Stimulated activated CD4-positive, alpha-beta T cell treated with anti-CD3 and anti-CD28 coated beads, TNF-alpha, amount 100 ng/mL, for 1 hour (primary cell): ENCODE measurements around the gene NLGN1.

Experiments used
- DNase-seq, 3 donors: peaks; one replicate each; pipeline ENCODE4 v3.0.0-alpha.2; 2020; ENCODE audit warnings: low read depth in 3 of 3, low spot score in 1 of 3

The NLGN1 gene

GRCh38 chr3:173753593-173753992 lies 356.0 kb downstream of the NLGN1 start:
- DNase-seq = no peak

- DNase-seq = no peak
Measured at GRCh38 chr3:173755161-173755560, 357.6 kb downstream of the NLGN1 start.

GRCh38 chr3:173761161-173761560 lies 363.6 kb downstream of the NLGN1 start:
- no peak for DNase-seq

GRCh38 chr3:173762501-173762900 lies 365.0 kb downstream of the NLGN1 start:
- DNase-seq = no peak

GRCh38 chr3:173770011-173770410 lies 372.5 kb downstream of the NLGN1 start:
- DNase-seq = no peak

- DNase-seq = no peak
Measured at GRCh38 chr3:173770796-173771573, 373.4 kb downstream of the NLGN1 start.

GRCh38 chr3:173773800-173774199 lies 376.3 kb downstream of the NLGN1 start:
- no peak for DNase-seq

GRCh38 chr3:173774294-173774693 lies 376.8 kb downstream of the NLGN1 start:
- DNase-seq = no peak

- DNase-seq = no peak
Measured at GRCh38 chr3:173778251-173778650, 380.7 kb downstream of the NLGN1 start.

GRCh38 chr3:173780067-173780466 lies 382.5 kb downstream of the NLGN1 start:
- DNase-seq = no peak

GRCh38 chr3:173785004-173785403 lies 387.5 kb downstream of the NLGN1 start:
- DNase-seq = no peak

- DNase-seq = no peak
Measured at GRCh38 chr3:173789530-173790162, 392.1 kb downstream of the NLGN1 start.

- DNase-seq = no peak
Measured at GRCh38 chr3:173793963-173794362, 396.4 kb downstream of the NLGN1 start.

- DNase-seq = no peak
Measured at GRCh38 chr3:173796405-173796804, 398.9 kb downstream of the NLGN1 start.

GRCh38 chr3:173796890-173797289 lies 399.3 kb downstream of the NLGN1 start:
- DNase-seq = no peak

- DNase-seq = no peak
Measured at GRCh38 chr3:173799060-173799816, 401.7 kb downstream of the NLGN1 start.

GRCh38 chr3:173800154-173800553 lies 402.6 kb downstream of the NLGN1 start:
- no peak for DNase-seq

GRCh38 chr3:173814809-173815208 lies 417.3 kb downstream of the NLGN1 start:
- DNase-seq = no peak

- no peak for DNase-seq
Measured at GRCh38 chr3:173819368-173819767, 421.8 kb downstream of the NLGN1 start.

GRCh38 chr3:173823911-173824460 lies 426.4 kb downstream of the NLGN1 start:
- DNase-seq = no peak

- DNase-seq = no peak
Measured at GRCh38 chr3:173825730-173826129, 428.2 kb downstream of the NLGN1 start.

GRCh38 chr3:173826416-173826815 lies 428.9 kb downstream of the NLGN1 start:
- no peak for DNase-seq
